A549 (cell line): ENCODE results near the gene STOX2.

Experiments
- BHLHE40 ChIP-seq: IDR thresholded peaks from 2 replicates; pipeline ENCODE4 v1.6.1; 2012; ENCODE audit warnings: low read depth, low read length, inconsistent platforms
- CTCF ChIP-seq: fragments of >200 bp; sonication (Bioruptor Twin); formaldehyde crosslinking; IDR thresholded peaks from 3 replicates; pipeline ENCODE4 v1.5.1; 2016
- EP300 ChIP-seq, 2 experiments: fragments of >200 bp; sonication (Bioruptor Twin); formaldehyde crosslinking; IDR thresholded peaks; 2 replicates in 1 of 2; 3 replicates in 1 of 2; pipeline ENCODE4 v1.6.1; 2016 to 2017
- MAX ChIP-seq: IDR thresholded peaks from 2 replicates; pipeline ENCODE4 v1.6.1; 2012
- MAZ ChIP-seq: fragments of 150-350 bp; IDR thresholded peaks from 2 replicates; pipeline ENCODE4 v1.6.1; 2014; ENCODE audit warnings: antibody characterized with exemption, low read depth, low read length, borderline replicate concordance
- MYC ChIP-seq: IDR thresholded peaks from 2 replicates; pipeline ENCODE4 v1.6.1; 2012; ENCODE audit warnings: mild to moderate bottlenecking, inconsistent platforms, low read length, improper control_type of control experiment, borderline replicate concordance
- POLR2A ChIP-seq: IDR thresholded peaks from 2 replicates; pipeline ENCODE4 v1.6.1; 2012; ENCODE audit warnings: mild to moderate bottlenecking, low read length
- REST ChIP-seq: fragments of 200-600 bp; sonication (generic); IDR thresholded peaks from 2 replicates; pipeline ENCODE4 v1.6.1; 2016; ENCODE audit warnings: antibody characterized with exemption, mild to moderate bottlenecking, moderate library complexity
- USF2 ChIP-seq: fragments of 450-650 bp; IDR thresholded peaks from 2 replicates; pipeline ENCODE4 v1.6.1; 2014; ENCODE audit warnings: antibody characterized with exemption

- TF ChIP-seq USF2 = no peak
- TF ChIP-seq EP300 (IDR thresholded peaks at IDR 0.05) = no peak
- no peak for TF ChIP-seq POLR2A
- no peak for TF ChIP-seq MAX
- TF ChIP-seq CTCF = no peak
- no peak for TF ChIP-seq MYC
- TF ChIP-seq REST = no peak
- TF ChIP-seq MAZ = no peak
- no peak for TF ChIP-seq BHLHE40
These were observed 151.8 kb downstream of the STOX2 start for GRCh38 chr4:184056877-184057276.
